AG09309 (cell line): ENCODE measurements around the gene ITSN1.
"Not testable (repeated sequence)": the region's sequence is repeated elsewhere in the genome, so short reads cannot be mapped to it uniquely, and the experiment has no call there.

ENCODE experiments used
- DNase-seq: peaks from one replicate; pipeline ENCODE4 v3.0.0-alpha.2; 2010; ENCODE audit warnings: low read depth
- H3K4me3 ChIP-seq: 2 replicates; pipeline ENCODE4 v1.5.1; 2011; ENCODE audit warnings: mild to moderate bottlenecking, low read depth, low read length, moderate library complexity; ENCODE audit not compliant: control insufficient read depth
- CTCF ChIP-seq: IDR thresholded peaks from 2 replicates; pipeline ENCODE4 v1.5.1; 2011; ENCODE audit warnings: mild to moderate bottlenecking, low read depth, low read length, inconsistent platforms; ENCODE audit not compliant: insufficient read depth, control insufficient read depth; ENCODE audit errors: missing control alignments

Gene ITSN1

GRCh38 chr21:33708874-33709273 lies 66.6 kb downstream of the ITSN1 start:
- no peak for TF ChIP-seq CTCF
- H3K4me3 ChIP-seq, result no peak overlapping the region
- DNase-seq, result no peak

GRCh38 chr21:33712022-33712803 lies 69.9 kb downstream of the ITSN1 start:
- no peak overlapping the region for H3K4me3 ChIP-seq
- no peak for DNase-seq
- TF ChIP-seq CTCF, result no peak

GRCh38 chr21:33721081-33721480 lies 78.8 kb downstream of the ITSN1 start:
- no peak overlapping the region for H3K4me3 ChIP-seq
- DNase-seq, result no peak
- TF ChIP-seq CTCF, result no peak

- H3K4me3 ChIP-seq, DNase-seq: not testable (repeated sequence)
Measured at GRCh38 chr21:33729139-33729538, 86.8 kb downstream of the ITSN1 start.

GRCh38 chr21:33729641-33730040 lies 87.3 kb downstream of the ITSN1 start:
- TF ChIP-seq CTCF, result no peak
- DNase-seq, result no peak
- H3K4me3 ChIP-seq, result no peak overlapping the region

- no peak for DNase-seq
- H3K4me3 ChIP-seq, result no peak overlapping the region
- TF ChIP-seq CTCF, result no peak
Measured at GRCh38 chr21:33731447-33731846, 89.1 kb downstream of the ITSN1 start.

GRCh38 chr21:33732038-33732437 lies 89.7 kb downstream of the ITSN1 start:
- no peak for TF ChIP-seq CTCF
- DNase-seq, result no peak
- no peak overlapping the region for H3K4me3 ChIP-seq
